ENCODE results near the gene OR7G3.

The OR7G3 gene

GRCh38 chr19:9115307-9115813, 11.4 kb downstream of the OR7G3 start, which contains the start of gene OR7G1:
Gene OR7G1 (minus strand): TSS chr19:9115763. CDS start chr19:9115763, 0 bp downstream.
- no peak within 1 kb of the TSS for H3K9ac ChIP-seq (ENCODE audit: low read length)
- no peaks in the 10 kb centered on the region for H3K9me2 ChIP-seq (replicated peaks; ENCODE audit: insufficient read depth, low read length)
- H3K79me2 ChIP-seq (ENCODE audit: low read length), result no peaks in the 10 kb centered on the region
- no peak within 1 kb of the TSS for H3K4me2 ChIP-seq (ENCODE audit: low read depth, low read length)
- DNase-seq, result no peak
- no peaks in the 10 kb centered on the region for H3F3A ChIP-seq (ENCODE audit: insufficient read depth, low read length)
- no peak within 1 kb of the TSS for H3K4me3 ChIP-seq (ENCODE audit: low read length)
- H3K9me3 ChIP-seq (replicated peaks; ENCODE audit: insufficient read depth, low read length), result no peaks in the 10 kb centered on the region
- no peaks in the 10 kb centered on the region for H3K4me1 ChIP-seq (ENCODE audit: low read length)
- no peaks in the 10 kb centered on the region for H3K36me3 ChIP-seq (replicated peaks; ENCODE audit: insufficient read depth, low read length)
- no peak within 1 kb of the TSS for H3K27ac ChIP-seq (ENCODE audit: low read length)
- no peak within 1 kb of the TSS for H2AFZ ChIP-seq (ENCODE audit: low read length)
- no peak for TF ChIP-seq EZH2 (optimal IDR thresholded peaks at IDR 0.05; ENCODE audit: low read depth, low read length)
- no peak for TF ChIP-seq CTCF (IDR thresholded peaks at IDR 0.05; ENCODE audit: low read length)
- no peak for TF ChIP-seq EZH2phosphoT487 (IDR thresholded peaks at IDR 0.05; ENCODE audit: low read length)
- H3K27me3 ChIP-seq (replicated peaks; ENCODE audit: insufficient read depth, low read length), result peaks cover 30% of the 10 kb centered on the region
- no peaks in the 10 kb centered on the region for H4K20me1 ChIP-seq (ENCODE audit: insufficient read depth, low read length)

GRCh38 chr19:9109959-9110358, 16.8 kb downstream of the OR7G3 start:
- Histone ChIP-seq H3K79me2 (ENCODE audit: low read length) (no peaks in the 10 kb centered on the region), H2AFZ (ENCODE audit: low read length) (no peak overlapping the region), H4K20me1 (ENCODE audit: insufficient read depth, low read length) (no peaks in the 10 kb centered on the region), H3K9me2 (replicated peaks; ENCODE audit: insufficient read depth, low read length) (no peaks in the 10 kb centered on the region), H3K4me1 (ENCODE audit: low read length) (no peaks in the 10 kb centered on the region), H3K36me3 (replicated peaks; ENCODE audit: insufficient read depth, low read length) (no peaks in the 10 kb centered on the region), H3K4me3 (ENCODE audit: low read length) (no peak overlapping the region), H3F3A (ENCODE audit: insufficient read depth, low read length) (no peaks in the 10 kb centered on the region), H3K4me2 (ENCODE audit: low read depth, low read length) (no peak overlapping the region), H3K9me3 (replicated peaks; ENCODE audit: insufficient read depth, low read length) (no peaks in the 10 kb centered on the region), H3K27ac (ENCODE audit: low read length) (no peak overlapping the region), H3K27me3 (replicated peaks; ENCODE audit: insufficient read depth, low read length) (peaks cover 28% of the 10 kb centered on the region), H3K9ac (ENCODE audit: low read length) (no peak overlapping the region)
- no peak for TF ChIP-seq CTCF (IDR thresholded peaks at IDR 0.05; ENCODE audit: low read length)
- no peak for TF ChIP-seq EZH2phosphoT487 (IDR thresholded peaks at IDR 0.05; ENCODE audit: low read length)
- DNase-seq, result no peak

GRCh38 chr19:9107375-9107774, 19.4 kb downstream of the OR7G3 start, which contains the start of gene OR7G2:
Gene OR7G2 (minus strand): TSS chr19:9107475. CDS start chr19:9103243, 4,232 bp downstream.
- Histone ChIP-seq H3K36me3 (replicated peaks; ENCODE audit: insufficient read depth, low read length) (no peaks in the 10 kb centered on the region), H3K79me2 (ENCODE audit: low read length) (no peaks in the 10 kb centered on the region), H4K20me1 (ENCODE audit: insufficient read depth, low read length) (no peaks in the 10 kb centered on the region), H3K27ac (ENCODE audit: low read length) (no peak within 1 kb of the TSS), H3K9me2 (replicated peaks; ENCODE audit: insufficient read depth, low read length) (no peaks in the 10 kb centered on the region), H2AFZ (ENCODE audit: low read length) (no peak within 1 kb of the TSS), H3F3A (ENCODE audit: insufficient read depth, low read length) (no peaks in the 10 kb centered on the region), H3K4me2 (ENCODE audit: low read depth, low read length) (no peak within 1 kb of the TSS), H3K9me3 (replicated peaks; ENCODE audit: insufficient read depth, low read length) (no peaks in the 10 kb centered on the region), H3K4me3 (ENCODE audit: low read length) (no peak within 1 kb of the TSS), H3K9ac (ENCODE audit: low read length) (no peak within 1 kb of the TSS), H3K4me1 (ENCODE audit: low read length) (no peaks in the 10 kb centered on the region), H3K27me3 (replicated peaks; ENCODE audit: insufficient read depth, low read length) (peaks cover 38% of the 10 kb centered on the region)
- no peak for DNase-seq
- TF ChIP-seq EZH2phosphoT487 (IDR thresholded peaks at IDR 0.05; ENCODE audit: low read length), result no peak
- no peak for TF ChIP-seq EZH2 (optimal IDR thresholded peaks at IDR 0.05; ENCODE audit: low read depth, low read length)
- TF ChIP-seq CTCF (IDR thresholded peaks at IDR 0.05; ENCODE audit: low read length), result no peak

Data from MM.1S (cell line).